ENCODE results near the gene PREX1. TPM values are rescaled to one million over a fixed set of nuclear protein-coding genes. Genes with fewer than 3 reads are reported as not detected.

The PREX1 gene
- total and polyA plus RNA-seq, 2 of the 4 experiments (the other 2 are of a cell fraction): 0.67 to 0.72 TPM

- ChIA-PET POLR2A (ENCODE audit: unreplicated experiment) (no interaction called here), CTCF (no interaction called here)
- Histone ChIP-seq H2AK9ac (replicated peaks; ENCODE audit: low read depth, low read length, poor library complexity) (no peak overlapping the region), H3K9me3 (ENCODE audit: control insufficient read depth, insufficient read depth, low read length) (no peaks in the 10 kb centered on the region), H2BK15ac (ENCODE audit: low read depth, low read length) (no peak overlapping the region), H3K4me2 (ENCODE audit: low read depth, low read length) (no peak overlapping the region), H4K20me1 (ENCODE audit: insufficient read depth, low read length) (0 out of 2 replicates have a peak, but pooled peaks cover 2% of the 10 kb centered on the region), H2AK5ac (ENCODE audit: low read depth, low read length) (no peak overlapping the region), H3K23ac (ENCODE audit: low read depth, low read length) (no peak overlapping the region), H4K91ac (ENCODE audit: insufficient read depth, low read depth, low read length) (no peak overlapping the region), H3K56ac (ENCODE audit: extremely low read depth, insufficient read depth, low read length) (no peak overlapping the region), H4K8ac (ENCODE audit: low read depth in 2 of 2, low read length in 2 of 2) (no peak overlapping the region), H3K27me3 (ENCODE audit: control insufficient read depth, insufficient read depth, low read length) (peaks cover 10% of the 10 kb centered on the region; the same call in 1 of the 2 replicates), H3K9me1 (ENCODE audit: insufficient read depth, low read length) (no peaks in the 10 kb centered on the region), H3K9ac (ENCODE audit: low read depth, low read length) (no peak overlapping the region), H3K14ac (replicated peaks; ENCODE audit: low read depth, low read length) (no peak overlapping the region), H3K4me1 (ENCODE audit: control insufficient read depth, insufficient read depth, low read length) (0 out of 2 replicates have a peak, but pooled peaks cover 2% of the 10 kb centered on the region), H4K5ac (ENCODE audit: low read depth, low read length) (no peak overlapping the region), H3K4ac (ENCODE audit: low read depth, low read length) (no peak overlapping the region), H3K4me3 (ENCODE audit: insufficient read depth, low read depth, low read length) (no peak overlapping the region), H2BK120ac (ENCODE audit: low read depth, low read length) (no peak overlapping the region), H3K79me1 (ENCODE audit: low read depth in 1 of 2, low read length in 2 of 2) (no peaks in the 10 kb centered on the region), H2AFZ (replicated peaks; ENCODE audit: low read length, poor library complexity) (no peak overlapping the region), H3K36me3 (ENCODE audit: control insufficient read depth, insufficient read depth, low read length) (no peaks in the 10 kb centered on the region), H3K27ac (ENCODE audit: insufficient read depth, low read length) (no peak overlapping the region), H3K18ac (ENCODE audit: low read depth, low read length) (no peak overlapping the region), H2BK5ac (ENCODE audit: low read depth, low read length, poor library complexity, severe bottlenecking) (no peak overlapping the region), H2BK20ac (ENCODE audit: low read depth, low read length) (no peak overlapping the region)
- ATAC-seq (ENCODE audit: low read depth) (no peak), DNase-seq (no peak)
- dilution Hi-C loops (cut with HindIII; ENCODE audit: low sequenced_read_pairs, unreplicated experiment) (no loop called here), in situ Hi-C loops (cut with MboI; ENCODE audit: low sequenced_read_pairs) (no loop called here), intact Hi-C loops (cut with micrococcal nuclease) (no loop called here)
- 75% methylated on average over 1 of the region's 3 CpGs; no CpG with 5 or more reads in 1 of the 2 experiments for WGBS, 2 experiments (ENCODE audit: extremely low coverage in 2 of 2, insufficient read length in 1 of 2)
- BruUV-seq (replicated peaks): no TSS peak
- no peak for TF ChIP-seq FOS (IDR thresholded peaks at IDR 0.05; ENCODE audit: low read depth, low read length)
- no peak for TF ChIP-seq ELK1 (IDR thresholded peaks at IDR 0.05; ENCODE audit: borderline replicate concordance, low read depth, low read length)
- no peak for TF ChIP-seq BHLHE40 (IDR thresholded peaks at IDR 0.05; ENCODE audit: low read depth, low read length)
- no peak for TF ChIP-seq MAZ (IDR thresholded peaks at IDR 0.05; ENCODE audit: borderline replicate concordance, low read depth, low read length)
- no peak for TF ChIP-seq CHD1 (IDR thresholded peaks at IDR 0.05; ENCODE audit: low read depth, low read length)
- TF ChIP-seq RFX5 (IDR thresholded peaks at IDR 0.05; ENCODE audit: low read depth, low read length): no peak
- no peak for TF ChIP-seq CTCF (conservative IDR thresholded peaks at IDR 0.05; ENCODE audit: low read depth, low read length)
- TF ChIP-seq CEBPB (IDR thresholded peaks at IDR 0.05; ENCODE audit: low read depth, low read length): no peak
- TF ChIP-seq SMC3 (IDR thresholded peaks at IDR 0.05; ENCODE audit: low read depth, low read length): no peak
- TF ChIP-seq MXI1 (IDR thresholded peaks at IDR 0.05; ENCODE audit: borderline replicate concordance, low read depth, low read length): no peak
- TF ChIP-seq USF2 (IDR thresholded peaks at IDR 0.05; ENCODE audit: low read depth, low read length): no peak
Observed at GRCh38 chr20:48819089-48819488, 8.7 kb downstream of the PREX1 start.
